GM06990 (cell line): Measurements from ENCODE around the gene MAPK11.

Source experiments
- DNase-seq: peaks from one replicate; pipeline ENCODE4 v3.0.0-alpha.2; 2011; ENCODE audit not compliant: insufficient read length; ENCODE audit errors: extremely low read depth
- H3K27me3 ChIP-seq: replicated peaks from 2 replicates; pipeline ENCODE4 v1.6.0; 2011; ENCODE audit warnings: low read length; ENCODE audit not compliant: control insufficient read depth, insufficient read depth
- H3K36me3 ChIP-seq: 2 replicates; pipeline ENCODE4 v1.5.1; 2011; ENCODE audit warnings: low read length; ENCODE audit not compliant: control insufficient read depth, insufficient read depth
- H3K4me3 ChIP-seq: replicated peaks from 2 replicates; pipeline ENCODE4 v1.5.1; 2011; ENCODE audit warnings: low read depth, mild to moderate bottlenecking, control low read depth, low read length
- TF ChIP-seq, protein P1 (sequence below): IDR thresholded peaks from 2 replicates; pipeline ENCODE4 v1.5.1; 2011; ENCODE audit warnings: low read length, control low read depth, mild to moderate bottlenecking, inconsistent platforms; ENCODE audit not compliant: insufficient read depth, poor library complexity, severe bottlenecking

The MAPK11 gene

DNA sequence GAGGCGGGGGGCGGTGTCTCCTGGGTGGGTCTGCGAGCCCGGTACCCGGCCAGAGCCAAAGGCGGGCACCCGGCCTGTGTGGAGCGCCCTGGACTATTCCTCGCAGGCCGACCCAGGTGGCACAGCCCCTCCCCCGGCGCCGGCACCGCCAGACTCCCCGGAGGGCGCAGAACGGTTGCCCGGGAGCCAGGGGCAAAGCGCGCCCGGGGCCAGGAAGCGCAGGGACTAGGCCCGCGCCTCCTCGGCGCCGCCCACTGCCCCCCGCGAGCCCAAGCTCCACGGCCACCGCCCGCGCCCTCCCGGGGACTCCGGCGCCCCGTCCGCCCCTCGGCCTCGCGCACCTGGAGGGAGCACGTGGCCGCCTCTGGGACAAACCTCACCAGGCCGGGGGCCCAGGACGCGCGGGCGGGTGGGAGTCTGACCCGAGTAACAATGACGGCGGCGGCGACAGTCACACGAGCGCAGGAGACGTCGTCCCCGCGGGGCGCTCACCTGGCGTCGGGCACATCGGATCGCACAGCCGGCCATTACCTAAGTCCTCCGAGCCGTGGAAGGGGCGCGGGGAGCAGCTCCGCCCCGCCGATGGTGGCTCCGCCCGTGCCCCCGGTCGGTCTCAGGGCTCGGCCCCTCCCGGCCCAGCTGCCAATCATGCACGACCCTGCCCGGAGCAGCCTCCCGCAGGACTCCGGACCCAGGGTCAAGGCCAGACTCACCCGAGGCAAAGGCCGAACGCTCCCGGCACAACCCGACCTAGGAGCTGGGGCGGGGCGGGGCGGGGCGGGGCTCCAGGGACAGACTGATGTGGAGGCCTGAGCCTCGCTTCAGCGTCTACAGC lies 29.8 kb upstream of the MAPK11 start:
- TF ChIP-seq, protein P1, sequence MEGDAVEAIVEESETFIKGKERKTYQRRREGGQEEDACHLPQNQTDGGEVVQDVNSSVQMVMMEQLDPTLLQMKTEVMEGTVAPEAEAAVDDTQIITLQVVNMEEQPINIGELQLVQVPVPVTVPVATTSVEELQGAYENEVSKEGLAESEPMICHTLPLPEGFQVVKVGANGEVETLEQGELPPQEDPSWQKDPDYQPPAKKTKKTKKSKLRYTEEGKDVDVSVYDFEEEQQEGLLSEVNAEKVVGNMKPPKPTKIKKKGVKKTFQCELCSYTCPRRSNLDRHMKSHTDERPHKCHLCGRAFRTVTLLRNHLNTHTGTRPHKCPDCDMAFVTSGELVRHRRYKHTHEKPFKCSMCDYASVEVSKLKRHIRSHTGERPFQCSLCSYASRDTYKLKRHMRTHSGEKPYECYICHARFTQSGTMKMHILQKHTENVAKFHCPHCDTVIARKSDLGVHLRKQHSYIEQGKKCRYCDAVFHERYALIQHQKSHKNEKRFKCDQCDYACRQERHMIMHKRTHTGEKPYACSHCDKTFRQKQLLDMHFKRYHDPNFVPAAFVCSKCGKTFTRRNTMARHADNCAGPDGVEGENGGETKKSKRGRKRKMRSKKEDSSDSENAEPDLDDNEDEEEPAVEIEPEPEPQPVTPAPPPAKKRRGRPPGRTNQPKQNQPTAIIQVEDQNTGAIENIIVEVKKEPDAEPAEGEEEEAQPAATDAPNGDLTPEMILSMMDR = no peak
- H3K27me3 ChIP-seq = no peaks in the 10 kb centered on the region
- DNase-seq = no peak
- no peak overlapping the region for H3K4me3 ChIP-seq
- peaks cover 6% of the 10 kb centered on the region for H3K36me3 ChIP-seq

DNA sequence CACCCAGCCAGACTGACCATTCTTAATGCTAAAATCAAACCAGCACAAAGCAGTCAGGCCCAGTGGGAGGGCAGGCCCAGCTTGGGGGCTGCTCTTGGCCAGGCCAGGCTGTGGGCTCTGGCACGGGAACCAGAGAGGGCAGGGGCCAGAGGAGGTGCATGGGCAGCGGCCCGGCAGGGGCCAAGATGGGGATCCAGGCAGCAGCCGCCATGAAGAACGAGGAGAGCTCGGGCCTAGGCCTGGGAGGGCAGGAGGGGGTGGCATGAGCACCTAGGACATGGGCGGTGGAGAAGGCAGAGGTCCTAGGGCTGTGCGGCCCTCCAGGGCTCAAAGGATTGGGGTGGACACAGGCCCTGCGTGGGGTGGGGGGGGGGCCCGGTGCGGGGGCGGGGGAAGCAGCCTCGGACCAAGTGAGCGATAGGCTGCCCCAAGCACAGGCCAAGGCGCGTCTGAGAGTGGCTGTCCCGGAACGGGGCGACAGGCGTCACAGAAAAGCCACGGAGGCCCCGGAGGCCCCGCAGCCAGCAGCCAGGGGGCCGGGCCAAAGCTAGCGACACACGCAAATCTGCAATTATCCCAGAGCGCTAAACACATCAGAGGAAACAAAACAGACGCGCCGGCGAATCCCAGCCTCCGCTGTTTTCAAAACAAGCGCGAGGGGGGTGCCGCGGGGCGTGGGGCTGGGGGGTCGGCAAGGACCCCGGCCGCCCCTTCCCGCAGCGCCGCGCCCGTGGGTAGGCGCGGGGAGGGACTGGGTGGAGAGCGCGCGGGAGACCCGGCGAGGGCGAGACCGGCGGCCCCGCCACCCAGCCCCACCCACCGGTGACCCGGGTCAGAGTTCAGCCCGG lies 29.0 kb upstream of the MAPK11 start:
- no peak for DNase-seq
- Histone ChIP-seq H3K4me3 (no peak overlapping the region), H3K36me3 (peaks cover 8% of the 10 kb centered on the region), H3K27me3 (no peaks in the 10 kb centered on the region)
- TF ChIP-seq, protein P1 = no peak

DNA sequence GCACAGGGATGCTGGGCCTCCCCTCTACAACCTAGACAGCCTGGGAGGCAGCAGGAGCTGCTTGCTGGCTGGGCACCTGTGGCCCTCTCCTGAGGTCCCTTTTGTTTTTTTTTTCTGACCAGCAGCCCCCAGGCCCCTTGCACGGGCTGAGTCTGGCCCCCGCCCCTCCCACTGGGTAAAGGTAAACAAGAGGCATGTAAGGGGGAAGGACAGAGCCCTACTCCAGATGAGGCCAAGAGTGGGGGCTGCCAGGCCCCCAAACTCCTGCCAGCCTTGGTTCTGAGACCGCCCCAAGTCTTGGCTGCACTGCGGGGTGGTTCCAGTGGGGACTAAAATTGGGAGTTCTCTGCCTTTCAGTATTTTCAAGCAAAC lies 28.1 kb upstream of the MAPK11 start:
- H3K36me3 ChIP-seq = peaks cover 7% of the 10 kb centered on the region
- no peak overlapping the region for H3K4me3 ChIP-seq
- DNase-seq = no peak
- H3K27me3 ChIP-seq = no peaks in the 10 kb centered on the region
- TF ChIP-seq, protein P1 = no peak

DNA sequence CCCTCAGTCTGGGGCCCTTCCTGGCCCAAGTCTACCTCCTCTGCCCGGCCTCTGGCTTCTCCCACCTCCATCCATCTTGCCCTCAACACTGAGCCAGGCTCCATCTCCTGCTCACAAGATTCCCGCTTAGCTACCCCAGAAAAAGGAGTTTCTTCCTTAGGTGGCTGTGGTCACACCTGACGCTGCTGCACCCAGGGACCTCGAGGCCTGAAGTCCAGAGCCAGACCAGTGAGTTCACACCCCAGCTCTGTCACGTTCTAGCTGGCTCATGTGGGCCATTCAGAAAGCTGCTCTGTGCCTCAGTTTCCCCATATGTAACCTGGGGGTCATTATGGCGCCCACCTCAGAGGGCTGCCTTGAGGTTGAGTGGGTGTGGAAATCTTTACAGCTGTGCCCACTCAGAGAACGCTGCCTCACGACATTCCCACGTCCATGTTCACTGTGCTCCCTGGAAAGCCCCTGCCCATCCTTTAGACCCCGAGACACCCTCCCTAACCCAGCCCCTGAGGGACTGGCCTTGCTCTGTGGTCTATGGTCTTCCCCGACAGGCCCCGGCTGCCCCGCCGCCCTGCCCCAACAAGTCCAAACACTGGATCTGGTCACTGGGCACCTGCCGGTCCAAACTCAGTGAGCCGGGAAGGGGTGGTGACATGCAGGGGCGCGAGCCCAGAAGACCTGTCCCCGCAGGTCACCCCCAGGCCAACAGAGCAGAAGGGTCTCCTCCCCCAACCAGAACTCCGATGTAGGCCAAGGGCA lies 27.5 kb upstream of the MAPK11 start:
- no peak for DNase-seq
- TF ChIP-seq, protein P1 = no peak
- Histone ChIP-seq H3K4me3 (no peak overlapping the region), H3K27me3 (no peaks in the 10 kb centered on the region), H3K36me3 (peaks cover 5% of the 10 kb centered on the region)

DNA sequence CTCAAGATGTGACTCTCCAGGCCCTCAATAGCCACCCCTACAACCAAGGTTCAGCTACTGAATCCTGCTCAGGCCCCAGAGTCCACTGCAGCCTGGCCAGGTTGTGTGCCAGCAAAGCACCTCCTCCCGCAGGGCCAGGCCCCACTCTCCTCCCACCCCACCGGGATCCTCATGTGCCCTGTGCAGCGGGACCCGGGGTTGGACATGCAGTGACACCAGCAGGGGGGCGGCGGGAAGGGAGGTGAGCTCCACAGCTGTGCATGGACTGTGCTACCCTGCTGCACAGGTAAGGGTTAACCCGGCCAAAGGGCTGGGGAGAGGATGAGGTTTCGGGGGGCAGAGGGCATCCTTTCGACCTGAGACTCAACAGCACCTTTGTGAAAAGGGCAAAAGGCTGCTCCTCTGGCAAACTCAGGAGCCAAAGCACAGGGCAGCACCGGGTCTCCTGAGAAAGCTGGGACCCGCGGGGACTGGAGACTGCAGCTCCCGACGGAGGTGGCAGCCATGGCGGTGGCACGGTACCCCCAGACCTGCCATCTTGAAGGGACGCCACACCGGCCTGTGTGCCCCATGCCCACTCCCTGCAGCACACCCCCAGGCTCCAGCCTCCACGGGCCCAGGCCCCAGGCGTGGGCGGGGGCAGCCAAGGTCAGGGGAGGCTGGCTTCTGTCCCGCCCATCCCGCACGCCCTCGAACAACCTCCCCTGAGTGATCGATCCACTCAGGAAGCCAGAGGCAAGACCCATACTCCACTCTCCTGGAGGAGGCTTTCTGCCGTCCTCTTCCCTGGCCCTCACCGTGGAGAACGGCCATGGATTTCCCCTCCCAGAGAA lies 26.7 kb upstream of the MAPK11 start:
- no peaks in the 10 kb centered on the region for H3K27me3 ChIP-seq
- H3K36me3 ChIP-seq = peaks cover 5% of the 10 kb centered on the region
- TF ChIP-seq, protein P1 = no peak
- no peak overlapping the region for H3K4me3 ChIP-seq
- no peak for DNase-seq
